ENCODE data around the gene CMTM3.

DNA sequence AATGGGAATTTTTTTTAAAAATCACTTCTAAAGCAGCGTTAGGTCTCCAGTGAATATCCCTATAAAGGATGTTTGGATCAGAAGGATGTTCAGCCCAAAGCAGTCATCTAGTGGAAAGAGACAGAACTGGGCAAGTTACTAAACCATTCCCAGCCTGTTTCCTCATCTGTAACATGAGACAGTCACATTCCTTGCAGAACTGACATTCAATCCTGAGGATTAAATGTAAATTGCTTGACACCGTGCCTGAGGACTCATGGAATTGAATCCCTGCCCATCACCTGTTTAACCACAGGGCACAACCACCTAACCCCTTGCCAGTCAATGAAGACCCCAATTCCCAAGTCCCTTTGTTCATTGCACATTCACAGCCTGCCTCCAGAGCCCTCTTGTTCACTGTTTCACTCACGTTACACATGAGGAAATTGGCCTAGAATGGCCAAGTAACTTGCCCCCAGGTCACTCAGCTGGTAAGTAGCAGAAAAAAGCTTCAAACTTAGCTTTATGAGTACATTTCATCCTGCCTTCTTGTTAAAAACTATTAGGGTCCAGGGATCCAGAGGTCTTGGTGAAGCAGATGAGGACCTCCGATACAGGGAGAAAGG lies 23.8 kb upstream of the CMTM3 start:
- TF ChIP-seq POLR2AphosphoS5 (IDR thresholded peaks at IDR 0.05; ENCODE audit: low read depth, low read length) (no peak), MXI1 (IDR thresholded peaks at IDR 0.05; ENCODE audit: low read depth, low read length) (no peak), RAD21 (IDR thresholded peaks at IDR 0.05; ENCODE audit: low read length) (no peak; the same call in 1 of the 2 replicates)
- TF ChIP-seq, protein P1, sequence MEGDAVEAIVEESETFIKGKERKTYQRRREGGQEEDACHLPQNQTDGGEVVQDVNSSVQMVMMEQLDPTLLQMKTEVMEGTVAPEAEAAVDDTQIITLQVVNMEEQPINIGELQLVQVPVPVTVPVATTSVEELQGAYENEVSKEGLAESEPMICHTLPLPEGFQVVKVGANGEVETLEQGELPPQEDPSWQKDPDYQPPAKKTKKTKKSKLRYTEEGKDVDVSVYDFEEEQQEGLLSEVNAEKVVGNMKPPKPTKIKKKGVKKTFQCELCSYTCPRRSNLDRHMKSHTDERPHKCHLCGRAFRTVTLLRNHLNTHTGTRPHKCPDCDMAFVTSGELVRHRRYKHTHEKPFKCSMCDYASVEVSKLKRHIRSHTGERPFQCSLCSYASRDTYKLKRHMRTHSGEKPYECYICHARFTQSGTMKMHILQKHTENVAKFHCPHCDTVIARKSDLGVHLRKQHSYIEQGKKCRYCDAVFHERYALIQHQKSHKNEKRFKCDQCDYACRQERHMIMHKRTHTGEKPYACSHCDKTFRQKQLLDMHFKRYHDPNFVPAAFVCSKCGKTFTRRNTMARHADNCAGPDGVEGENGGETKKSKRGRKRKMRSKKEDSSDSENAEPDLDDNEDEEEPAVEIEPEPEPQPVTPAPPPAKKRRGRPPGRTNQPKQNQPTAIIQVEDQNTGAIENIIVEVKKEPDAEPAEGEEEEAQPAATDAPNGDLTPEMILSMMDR (IDR thresholded peaks at IDR 0.05) = peak; percentile 33
- TF ChIP-seq, protein P2, sequence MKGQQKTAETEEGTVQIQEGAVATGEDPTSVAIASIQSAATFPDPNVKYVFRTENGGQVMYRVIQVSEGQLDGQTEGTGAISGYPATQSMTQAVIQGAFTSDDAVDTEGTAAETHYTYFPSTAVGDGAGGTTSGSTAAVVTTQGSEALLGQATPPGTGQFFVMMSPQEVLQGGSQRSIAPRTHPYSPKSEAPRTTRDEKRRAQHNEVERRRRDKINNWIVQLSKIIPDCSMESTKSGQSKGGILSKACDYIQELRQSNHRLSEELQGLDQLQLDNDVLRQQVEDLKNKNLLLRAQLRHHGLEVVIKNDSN (IDR thresholded peaks at IDR 0.05; ENCODE audit: borderline replicate concordance, low read depth) = no peak

Measured in SK-N-SH (cell line).